H9 (cell line): ENCODE data around the gene TRIM59. TPM values are rescaled to one million over a fixed set of nuclear protein-coding genes. Genes with fewer than 3 reads are reported as not detected.

Source experiments
- DNase-seq: peaks from one replicate; pipeline ENCODE4 v3.0.0-alpha.2; 2017
- H2AFZ ChIP-seq: one replicate; pipeline ENCODE4 v1.6.1; 2013; ENCODE audit warnings: mild to moderate bottlenecking, low read length, control low read depth, moderate library complexity
- H2AK5ac ChIP-seq: 2 replicates; pipeline ENCODE4 v1.6.1; 2013; ENCODE audit warnings: low read length, control low read depth, mixed read lengths; ENCODE audit not compliant: insufficient read length
- H2BK120ac ChIP-seq: one replicate; pipeline ENCODE4 v1.6.1; 2013; ENCODE audit warnings: low read depth, mild to moderate bottlenecking, low read length, control low read depth, inconsistent platforms; ENCODE audit not compliant: poor library complexity, severe bottlenecking
- H2BK12ac ChIP-seq: 2 replicates; pipeline ENCODE4 v1.6.1; 2013; ENCODE audit warnings: low read length, control low read depth, mixed read lengths, low read depth; ENCODE audit not compliant: insufficient read length
- H2BK15ac ChIP-seq: 2 replicates; pipeline ENCODE4 v1.6.1; 2013; ENCODE audit warnings: low read depth, low read length, control low read depth
- H2BK20ac ChIP-seq: one replicate; pipeline ENCODE4 v1.6.1; 2013; ENCODE audit warnings: low read depth, mild to moderate bottlenecking, low read length, control low read depth, inconsistent platforms; ENCODE audit not compliant: poor library complexity, severe bottlenecking
- H2BK5ac ChIP-seq: 2 replicates; pipeline ENCODE4 v1.6.1; 2013; ENCODE audit warnings: low read length, control low read depth, mixed read lengths; ENCODE audit not compliant: insufficient read length
- H3K14ac ChIP-seq: 2 replicates; pipeline ENCODE4 v1.6.1; 2013; ENCODE audit warnings: low read length, control low read depth; ENCODE audit not compliant: insufficient read depth
- H3K18ac ChIP-seq: 2 replicates; pipeline ENCODE4 v1.6.1; 2013; ENCODE audit warnings: low read depth, mild to moderate bottlenecking, mixed read lengths, low read length, control low read depth; ENCODE audit not compliant: insufficient read length
- H3K23ac ChIP-seq: 2 replicates; pipeline ENCODE4 v1.6.1; 2013; ENCODE audit warnings: low read length, control low read depth, mixed read lengths, low read depth; ENCODE audit not compliant: insufficient read length
- H3K23me2 ChIP-seq: 2 replicates; pipeline ENCODE4 v1.6.1; 2013; ENCODE audit warnings: low read depth, mild to moderate bottlenecking, mixed read lengths, low read length, control low read depth; ENCODE audit not compliant: insufficient read length, poor library complexity, severe bottlenecking
- H3K27ac ChIP-seq: 2 replicates; pipeline ENCODE4 v1.5.1; 2013; ENCODE audit warnings: low read length, control low read depth, mixed read lengths, low read depth; ENCODE audit not compliant: insufficient read length
- H3K27me3 ChIP-seq: 2 replicates; pipeline ENCODE4 v1.6.1; 2013; ENCODE audit warnings: low read length, control low read depth, inconsistent platforms; ENCODE audit not compliant: insufficient read depth
- H3K4ac ChIP-seq: 2 replicates; pipeline ENCODE4 v1.6.1; 2013; ENCODE audit warnings: low read depth, mild to moderate bottlenecking, control low read depth, inconsistent platforms, low read length, moderate library complexity
- H3K4me1 ChIP-seq: 2 replicates; pipeline ENCODE4 v1.6.1; 2013; ENCODE audit warnings: low read length, control low read depth, inconsistent platforms; ENCODE audit not compliant: insufficient read depth
- H3K4me2 ChIP-seq: 2 replicates; pipeline ENCODE4 v1.6.1; 2013; ENCODE audit warnings: low read length, control low read depth, mixed read lengths; ENCODE audit not compliant: insufficient read length, insufficient read depth
- H3K56ac ChIP-seq: 2 replicates; pipeline ENCODE4 v1.6.1; 2013; ENCODE audit warnings: low read depth, mild to moderate bottlenecking, mixed read lengths, low read length, control low read depth; ENCODE audit not compliant: insufficient read length
- H3K79me1 ChIP-seq: 2 replicates; pipeline ENCODE4 v1.6.1; 2013; ENCODE audit warnings: low read depth, mild to moderate bottlenecking, moderate library complexity, low read length, control low read depth, inconsistent platforms; ENCODE audit not compliant: insufficient read depth, poor library complexity, severe bottlenecking
- H3K79me2 ChIP-seq: 2 replicates; pipeline ENCODE4 v1.6.1; 2013; ENCODE audit warnings: low read length, control low read depth, inconsistent platforms; ENCODE audit not compliant: insufficient read depth
- H3K9ac ChIP-seq: 2 replicates; pipeline ENCODE4 v1.6.1; 2013; ENCODE audit warnings: low read length, control low read depth, mixed read lengths; ENCODE audit not compliant: insufficient read length; ENCODE audit errors: extremely low read depth
- H3K9me3 ChIP-seq: one replicate; pipeline ENCODE4 v1.6.1; 2013; ENCODE audit warnings: low read depth, low read length, inconsistent platforms; ENCODE audit not compliant: control insufficient read depth
- H3T11ph ChIP-seq: one replicate; pipeline ENCODE4 v1.6.1; 2013; ENCODE audit warnings: mild to moderate bottlenecking, low read length, control low read depth, inconsistent platforms
- H4K20me1 ChIP-seq: one replicate; pipeline ENCODE4 v1.6.1; 2013; ENCODE audit not compliant: control insufficient read depth, insufficient read length, insufficient read depth
- H4K5ac ChIP-seq: 2 replicates; pipeline ENCODE4 v1.6.1; 2013; ENCODE audit warnings: low read depth, mild to moderate bottlenecking, mixed read lengths, low read length, control low read depth; ENCODE audit not compliant: insufficient read length
- H4K8ac ChIP-seq: replicated peaks from 2 replicates; pipeline ENCODE4 v1.6.1; 2013; ENCODE audit warnings: low read length, control low read depth, mixed read lengths, low read depth; ENCODE audit not compliant: insufficient read length
- H4K91ac ChIP-seq: 2 replicates; pipeline ENCODE4 v1.6.1; 2013; ENCODE audit warnings: low read depth, mild to moderate bottlenecking, moderate library complexity, mixed read lengths, low read length, control low read depth; ENCODE audit not compliant: insufficient read length
- H3K27ac Mint-ChIP-seq, 3 experiments: 2 replicates in 2 of 3; 3 replicates in 1 of 3; pipeline ENCODE4 v1.8.0; 2020 to 2021; ENCODE audit warnings: mixed read lengths in 3 of 3, mild to moderate bottlenecking in 1 of 3, moderate library complexity in 1 of 3
- H3K27me3 Mint-ChIP-seq: 2 replicates; pipeline ENCODE4 v1.8.0; 2021; ENCODE audit warnings: low read depth, mild to moderate bottlenecking, moderate library complexity, mixed read lengths
- H3K36me3 Mint-ChIP-seq, 3 experiments: 2 replicates in 2 of 3; 3 replicates in 1 of 3; pipeline ENCODE4 v1.8.0; 2020 to 2021; ENCODE audit warnings: low read depth in 3 of 3, mixed read lengths in 3 of 3; ENCODE audit not compliant: insufficient read depth in 1 of 3
- H3K4me1 Mint-ChIP-seq, 2 experiments: 2 replicates each; pipeline ENCODE4 v1.8.0; 2020; ENCODE audit warnings: mixed read lengths in 2 of 2
- H3K4me3 Mint-ChIP-seq, 2 experiments: 2 replicates in 1 of 2; 3 replicates in 1 of 2; pipeline ENCODE4 v1.8.0; 2020 to 2021; ENCODE audit warnings: mild to moderate bottlenecking in 2 of 2, mixed read lengths in 2 of 2, moderate library complexity in 1 of 2
- H3K9me3 Mint-ChIP-seq, 2 experiments: 2 replicates in 1 of 2; 3 replicates in 1 of 2; pipeline ENCODE4 v1.8.0; 2020; ENCODE audit warnings: mild to moderate bottlenecking in 2 of 2, mixed read lengths in 2 of 2, moderate library complexity in 1 of 2
- WGBS: extraction: QIAGEN DNeasy Blood & Tissue Kit; methylation state at CpG from one replicate; pipeline ENCODE4 v1.1.7; 2013; ENCODE audit warnings: missing lambda C conversion rate, low lambda C conversion rate, mixed read lengths; ENCODE audit not compliant: insufficient read length; ENCODE audit errors: extremely low coverage; 5-methylcytosine and 5-hydroxymethylcytosine counted together
- total RNA-seq: library from RNA; stranded (reverse); gene quantifications from 2 replicates; pipeline ENCODE4 v1.2.1, GENCODE V29; 2021
- TF ChIP-seq, protein P1 (sequence below): fragments of 200-600 bp; sonication (generic); conservative IDR thresholded peaks from 3 replicates; pipeline ENCODE4 v1.8.0; 2021; ENCODE audit warnings: antibody characterized with exemption, mild to moderate bottlenecking

Gene TRIM59
- total RNA-seq, 1 experiment from 2014 or later: 47.6 TPM

DNA sequence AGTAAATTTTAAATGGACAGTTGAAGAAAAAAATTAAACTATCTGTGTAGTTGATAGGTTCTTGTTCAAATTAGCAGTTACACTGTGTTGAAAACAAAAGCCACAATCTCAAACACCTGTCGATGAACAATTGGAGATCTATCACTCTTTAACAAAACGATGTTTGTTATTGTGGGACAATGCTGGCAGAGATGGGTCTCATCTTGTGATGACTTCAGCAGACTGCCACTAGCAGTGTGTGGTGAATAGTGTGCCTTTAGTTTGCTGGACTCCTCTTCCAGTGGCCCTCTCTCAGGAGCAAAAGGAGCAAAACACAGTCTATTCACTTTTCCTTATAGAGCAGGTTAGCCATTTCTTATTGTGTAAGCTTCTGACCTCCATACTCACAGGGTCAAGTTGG lies 14.7 kb upstream of the TRIM59 start:
- Mint-ChIP-seq H3K4me3 (no peak overlapping the region), H3K9me3 (peaks cover 0 to 17% of the 10 kb centered on the region in 2 experiments; a peak in 3 of 5 replicates), H3K4me1 (peaks cover 4 to 5% of the 10 kb centered on the region in 2 experiments; a peak in 2 of 4 replicates), H3K27ac (no peak overlapping the region), H3K27me3 (peaks cover 26% of the 10 kb centered on the region), H3K36me3 (peaks cover 0 to 2% (median 0%) of the 10 kb centered on the region in 3 experiments; a peak in 3 of 7 replicates)
- Histone ChIP-seq H3T11ph (no peak overlapping the region), H4K91ac (no peak overlapping the region), H3K4ac (no peak overlapping the region), H3K4me2 (no peak overlapping the region), H3K23me2 (no peaks in the 10 kb centered on the region), H2BK15ac (no peak overlapping the region), H3K4me1 (no peaks in the 10 kb centered on the region), H2BK20ac (no peak overlapping the region), H2BK120ac (no peak overlapping the region), H2BK5ac (no peak overlapping the region), H2AFZ (no peak overlapping the region), H3K9ac (no peak overlapping the region), H3K27me3 (no peaks in the 10 kb centered on the region), H4K5ac (no peak overlapping the region), H3K79me2 (no peaks in the 10 kb centered on the region), H4K8ac (no peak overlapping the region), H3K23ac (no peak overlapping the region), H3K79me1 (no peaks in the 10 kb centered on the region), H3K56ac (no peak overlapping the region), H2BK12ac (no peak overlapping the region), H3K14ac (no peak overlapping the region), H3K18ac (no peak overlapping the region), H2AK5ac (no peak overlapping the region), H4K20me1 (no peaks in the 10 kb centered on the region), H3K27ac (no peak overlapping the region), H3K9me3 (no peaks in the 10 kb centered on the region)
- DNase-seq: no peak
- TF ChIP-seq, protein P1, sequence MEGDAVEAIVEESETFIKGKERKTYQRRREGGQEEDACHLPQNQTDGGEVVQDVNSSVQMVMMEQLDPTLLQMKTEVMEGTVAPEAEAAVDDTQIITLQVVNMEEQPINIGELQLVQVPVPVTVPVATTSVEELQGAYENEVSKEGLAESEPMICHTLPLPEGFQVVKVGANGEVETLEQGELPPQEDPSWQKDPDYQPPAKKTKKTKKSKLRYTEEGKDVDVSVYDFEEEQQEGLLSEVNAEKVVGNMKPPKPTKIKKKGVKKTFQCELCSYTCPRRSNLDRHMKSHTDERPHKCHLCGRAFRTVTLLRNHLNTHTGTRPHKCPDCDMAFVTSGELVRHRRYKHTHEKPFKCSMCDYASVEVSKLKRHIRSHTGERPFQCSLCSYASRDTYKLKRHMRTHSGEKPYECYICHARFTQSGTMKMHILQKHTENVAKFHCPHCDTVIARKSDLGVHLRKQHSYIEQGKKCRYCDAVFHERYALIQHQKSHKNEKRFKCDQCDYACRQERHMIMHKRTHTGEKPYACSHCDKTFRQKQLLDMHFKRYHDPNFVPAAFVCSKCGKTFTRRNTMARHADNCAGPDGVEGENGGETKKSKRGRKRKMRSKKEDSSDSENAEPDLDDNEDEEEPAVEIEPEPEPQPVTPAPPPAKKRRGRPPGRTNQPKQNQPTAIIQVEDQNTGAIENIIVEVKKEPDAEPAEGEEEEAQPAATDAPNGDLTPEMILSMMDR: no peak
- WGBS: no CpG with 5 or more reads among the region's 2 CpGs
